Measurements from ENCODE around the gene BTBD7. TPM values are rescaled to one million over a fixed set of nuclear protein-coding genes. Genes with fewer than 3 reads are reported as not detected.

Gene BTBD7
- total RNA-seq, 2 donors from 2014 or later, result 16.3 to 25.1 TPM

DNA sequence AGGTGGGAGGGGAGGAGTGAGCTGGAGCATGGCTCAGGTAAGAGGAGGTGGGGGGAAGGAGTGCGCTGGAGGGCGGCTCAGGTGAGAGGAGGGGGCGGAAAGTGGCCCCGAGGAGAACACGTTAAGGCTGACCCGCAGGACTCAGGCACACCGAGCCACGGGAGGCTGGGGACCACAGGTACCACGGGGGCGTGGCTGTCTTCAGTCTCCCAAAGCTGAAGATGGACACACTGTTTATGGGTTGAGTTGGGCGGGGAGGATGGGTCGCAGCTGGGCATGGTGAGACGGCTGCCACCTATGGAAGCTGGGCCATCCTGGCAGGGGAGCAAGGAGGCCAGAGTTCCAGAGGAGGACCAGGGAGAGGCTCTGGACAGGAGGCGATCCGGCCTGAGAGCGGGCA is 102.3 kb downstream of the BTBD7 start:
- TF ChIP-seq, protein P1, sequence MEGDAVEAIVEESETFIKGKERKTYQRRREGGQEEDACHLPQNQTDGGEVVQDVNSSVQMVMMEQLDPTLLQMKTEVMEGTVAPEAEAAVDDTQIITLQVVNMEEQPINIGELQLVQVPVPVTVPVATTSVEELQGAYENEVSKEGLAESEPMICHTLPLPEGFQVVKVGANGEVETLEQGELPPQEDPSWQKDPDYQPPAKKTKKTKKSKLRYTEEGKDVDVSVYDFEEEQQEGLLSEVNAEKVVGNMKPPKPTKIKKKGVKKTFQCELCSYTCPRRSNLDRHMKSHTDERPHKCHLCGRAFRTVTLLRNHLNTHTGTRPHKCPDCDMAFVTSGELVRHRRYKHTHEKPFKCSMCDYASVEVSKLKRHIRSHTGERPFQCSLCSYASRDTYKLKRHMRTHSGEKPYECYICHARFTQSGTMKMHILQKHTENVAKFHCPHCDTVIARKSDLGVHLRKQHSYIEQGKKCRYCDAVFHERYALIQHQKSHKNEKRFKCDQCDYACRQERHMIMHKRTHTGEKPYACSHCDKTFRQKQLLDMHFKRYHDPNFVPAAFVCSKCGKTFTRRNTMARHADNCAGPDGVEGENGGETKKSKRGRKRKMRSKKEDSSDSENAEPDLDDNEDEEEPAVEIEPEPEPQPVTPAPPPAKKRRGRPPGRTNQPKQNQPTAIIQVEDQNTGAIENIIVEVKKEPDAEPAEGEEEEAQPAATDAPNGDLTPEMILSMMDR (IDR thresholded peaks at IDR 0.05), result no peak
- TF ChIP-seq POLR2A (IDR thresholded peaks at IDR 0.05), result no peak
- 91 to 94% methylated on average over 15 to 16 of the region's 16 CpGs for WGBS, 2 donors
- H3K9me3 ChIP-seq, result no peaks in the 10 kb centered on the region
- ATAC-seq (no peak), DNase-seq (no peak)
- no peak overlapping the region for H3K4me3 ChIP-seq
- H3K27ac ChIP-seq, result no peak overlapping the region
- H3K36me3 ChIP-seq (replicated peaks in 1 of 2; ENCODE audit: insufficient read depth in 1 of 2, low read depth in 2 of 2), result peaks cover 0 to 15% of the 10 kb centered on the region in 2 donors
- intact Hi-C loops (cut with DNase I), result loop anchor here (10.0 kb wide), 1 partner anchor 394 kb away; no protein-coding TSS in a partner anchor
- peaks cover 18% of the 10 kb centered on the region for H3K4me1 ChIP-seq
- no peaks in the 10 kb centered on the region for H3K27me3 ChIP-seq

- DNase-seq (no peak), ATAC-seq (no peak)
- 91 to 96% methylated on average over 8 of the region's 8 CpGs for WGBS, 2 donors
- Histone ChIP-seq H3K9me3 (no peaks in the 10 kb centered on the region), H3K36me3 (replicated peaks in 1 of 2; ENCODE audit: insufficient read depth in 1 of 2, low read depth in 2 of 2) (peaks cover 0 to 17% of the 10 kb centered on the region in 2 donors), H3K4me1 (peaks cover 13% of the 10 kb centered on the region), H3K27ac (no peak overlapping the region), H3K4me3 (no peak overlapping the region), H3K27me3 (no peaks in the 10 kb centered on the region)
- intact Hi-C loops (cut with DNase I), result no loop called here
- TF ChIP-seq POLR2A (IDR thresholded peaks at IDR 0.05), result no peak
- TF ChIP-seq, protein P1 (IDR thresholded peaks at IDR 0.05), result no peak
Measured at GRCh38 chr14:93228550-93228949, 104.3 kb downstream of the BTBD7 start.

- ATAC-seq, result no peak
- no peaks in the 10 kb centered on the region for H3K9me3 ChIP-seq
- H3K27ac ChIP-seq, result no peak overlapping the region
- no peaks in the 10 kb centered on the region for H3K27me3 ChIP-seq
- no peak for DNase-seq
- H3K4me3 ChIP-seq, result no peak overlapping the region
- intact Hi-C loops (cut with DNase I), result no loop called here
- WGBS, 2 donors, result 96 to 98% methylated on average over 9 to 27 of the region's 27 CpGs
- TF ChIP-seq, protein P1 (IDR thresholded peaks at IDR 0.05), result no peak
- TF ChIP-seq POLR2A (IDR thresholded peaks at IDR 0.05), result no peak
- peaks cover 7 to 24% of the 10 kb centered on the region in 2 donors for H3K36me3 ChIP-seq (replicated peaks in 1 of 2; ENCODE audit: insufficient read depth in 1 of 2, low read depth in 2 of 2)
- no peaks in the 10 kb centered on the region for H3K4me1 ChIP-seq
Measured at GRCh38 chr14:93223565-93223964, 109.3 kb downstream of the BTBD7 start.

- H3K4me3 ChIP-seq, result no peak overlapping the region
- TF ChIP-seq POLR2A (IDR thresholded peaks at IDR 0.05), result no peak
- TF ChIP-seq, protein P1 (IDR thresholded peaks at IDR 0.05), result no peak
- no peaks in the 10 kb centered on the region for H3K4me1 ChIP-seq
- H3K27me3 ChIP-seq, result no peaks in the 10 kb centered on the region
- no peak overlapping the region for H3K27ac ChIP-seq
- DNase-seq, result no peak
- no peak for ATAC-seq
- H3K36me3 ChIP-seq (replicated peaks in 1 of 2; ENCODE audit: insufficient read depth in 1 of 2, low read depth in 2 of 2), result peaks cover 7 to 10% of the 10 kb centered on the region in 2 donors
- H3K9me3 ChIP-seq, result no peaks in the 10 kb centered on the region
- intact Hi-C loops (cut with DNase I), result no loop called here
Measured at GRCh38 chr14:93220509-93220908, 112.3 kb downstream of the BTBD7 start.

DNA sequence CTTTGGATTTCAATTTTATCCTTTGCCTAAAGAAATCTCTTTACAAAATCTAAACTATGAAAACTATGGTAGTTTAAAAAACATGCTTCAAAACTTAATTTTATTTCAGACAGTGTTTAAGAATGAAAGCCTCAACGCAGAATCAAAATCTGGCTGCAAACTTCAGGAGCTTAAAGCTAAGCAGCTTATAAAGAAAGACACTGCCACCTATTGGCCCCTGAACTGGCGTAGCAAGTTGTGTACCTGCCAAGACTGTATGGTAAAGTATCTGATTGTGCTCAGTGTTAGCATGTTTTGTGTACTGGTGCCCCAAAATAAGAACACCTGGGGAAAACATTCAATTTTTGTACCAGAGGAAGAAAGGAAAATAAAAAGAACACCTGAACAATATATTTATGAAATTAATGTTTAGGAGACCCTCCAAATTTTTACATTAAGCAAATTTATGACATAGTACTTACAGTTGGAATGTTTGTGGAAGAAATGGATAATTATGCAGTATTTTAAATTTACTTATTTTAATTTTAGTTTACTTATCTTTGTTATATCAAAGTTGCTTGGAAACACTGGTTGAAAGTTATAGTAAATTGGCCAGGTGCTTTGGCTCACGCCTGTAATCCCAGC is 113.6 kb downstream of the BTBD7 start:
- TF ChIP-seq POLR2A (IDR thresholded peaks at IDR 0.05), result no peak
- TF ChIP-seq, protein P1 (IDR thresholded peaks at IDR 0.05), result peak; percentile 8 to 70 (median 60)
- 29 to 32% methylated on average over 3 of the region's 3 CpGs for WGBS, 2 donors
- ATAC-seq (no peak), DNase-seq (peak; percentile 62 to 81 (median 72))
- Histone ChIP-seq H3K36me3 (replicated peaks in 1 of 2; ENCODE audit: insufficient read depth in 1 of 2, low read depth in 2 of 2) (peaks cover 7 to 13% of the 10 kb centered on the region in 2 donors), H3K27ac (no peak overlapping the region), H3K4me3 (no peak overlapping the region), H3K27me3 (no peaks in the 10 kb centered on the region), H3K4me1 (peaks cover 5% of the 10 kb centered on the region), H3K9me3 (no peaks in the 10 kb centered on the region)
- intact Hi-C loops (cut with DNase I), result no loop called here
